Fibroblast of villous mesenchyme (primary cell): ENCODE data around the gene NDST3. TPM values are rescaled to one million over a fixed set of nuclear protein-coding genes. Genes with fewer than 3 reads are reported as not detected.

Experiments
- DNase-seq: peaks from one replicate; pipeline ENCODE4 v3.0.0-alpha.2; 2010; ENCODE audit warnings: low read depth
- H3K4me3 ChIP-seq: 2 replicates; pipeline ENCODE4 v1.5.1; 2011; ENCODE audit warnings: low read depth, mild to moderate bottlenecking, low read length
- total RNA-seq: library from RNA; depleted of rRNA; stranded (reverse); fragments of >200 nt; gene quantifications from 2 replicates; pipeline ENCODE4 v1.2.3, GENCODE V29; 2012
- TF ChIP-seq, protein P1 (sequence below): IDR thresholded peaks from 2 replicates; pipeline ENCODE4 v1.5.1; 2012; ENCODE audit warnings: low read depth, mild to moderate bottlenecking, low read length; ENCODE audit not compliant: insufficient read depth

The NDST3 gene
- total RNA-seq, 1 donor, result under 0.01 TPM

DNA sequence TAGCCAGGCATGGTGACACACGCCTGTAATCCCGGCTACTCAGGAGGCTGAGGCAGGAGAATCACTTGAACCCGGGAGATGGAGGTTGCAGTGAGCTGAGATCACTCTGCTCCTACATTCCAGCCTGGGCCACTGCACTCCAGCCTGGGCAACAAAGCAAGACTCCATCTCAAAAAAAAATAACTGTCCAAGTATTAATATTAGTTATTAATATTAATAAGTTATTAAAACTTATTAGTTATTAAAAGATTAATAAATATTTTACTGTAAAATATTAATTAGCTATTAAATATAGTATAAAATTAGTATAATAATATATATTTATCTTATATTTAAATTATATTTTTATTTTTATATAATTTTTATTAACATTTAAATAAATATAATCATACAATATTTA lies 19.5 kb upstream of the NDST3 start:
- no peak for DNase-seq
- no peak overlapping the region for H3K4me3 ChIP-seq
- TF ChIP-seq, protein P1, sequence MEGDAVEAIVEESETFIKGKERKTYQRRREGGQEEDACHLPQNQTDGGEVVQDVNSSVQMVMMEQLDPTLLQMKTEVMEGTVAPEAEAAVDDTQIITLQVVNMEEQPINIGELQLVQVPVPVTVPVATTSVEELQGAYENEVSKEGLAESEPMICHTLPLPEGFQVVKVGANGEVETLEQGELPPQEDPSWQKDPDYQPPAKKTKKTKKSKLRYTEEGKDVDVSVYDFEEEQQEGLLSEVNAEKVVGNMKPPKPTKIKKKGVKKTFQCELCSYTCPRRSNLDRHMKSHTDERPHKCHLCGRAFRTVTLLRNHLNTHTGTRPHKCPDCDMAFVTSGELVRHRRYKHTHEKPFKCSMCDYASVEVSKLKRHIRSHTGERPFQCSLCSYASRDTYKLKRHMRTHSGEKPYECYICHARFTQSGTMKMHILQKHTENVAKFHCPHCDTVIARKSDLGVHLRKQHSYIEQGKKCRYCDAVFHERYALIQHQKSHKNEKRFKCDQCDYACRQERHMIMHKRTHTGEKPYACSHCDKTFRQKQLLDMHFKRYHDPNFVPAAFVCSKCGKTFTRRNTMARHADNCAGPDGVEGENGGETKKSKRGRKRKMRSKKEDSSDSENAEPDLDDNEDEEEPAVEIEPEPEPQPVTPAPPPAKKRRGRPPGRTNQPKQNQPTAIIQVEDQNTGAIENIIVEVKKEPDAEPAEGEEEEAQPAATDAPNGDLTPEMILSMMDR, result no peak

DNA sequence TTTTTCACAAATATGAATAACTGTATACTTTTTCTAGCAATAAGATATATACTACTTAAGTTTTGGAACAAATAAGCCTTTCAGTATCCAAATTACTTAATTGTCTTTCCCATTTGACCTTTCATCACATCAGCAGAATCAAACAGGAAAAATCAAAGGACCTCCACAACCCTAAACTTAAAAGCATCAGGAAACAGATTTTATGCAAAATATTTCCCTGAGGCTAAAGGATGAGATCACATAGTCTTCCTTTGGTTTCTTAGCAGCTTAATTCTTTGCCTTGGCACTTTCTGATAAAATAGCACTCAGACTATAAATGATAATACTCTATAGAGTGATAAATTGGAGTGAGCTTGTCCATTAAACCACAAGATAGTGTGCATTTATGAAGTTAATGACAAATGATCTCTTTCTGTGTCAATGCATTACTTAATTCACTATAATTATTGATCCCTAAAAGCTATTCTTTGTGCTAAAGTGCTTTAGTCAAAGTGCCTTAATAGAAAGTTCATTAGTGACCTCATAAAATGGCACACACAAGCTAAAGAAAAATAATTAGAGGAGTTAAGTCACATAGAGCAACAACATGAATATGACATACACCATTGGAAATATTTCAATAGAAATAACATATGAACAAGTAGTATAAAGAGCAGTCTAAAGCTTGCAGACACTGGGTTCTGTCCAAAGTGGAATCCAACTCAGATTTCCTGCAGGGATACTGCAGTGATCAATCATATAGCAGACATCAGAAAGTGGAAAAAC lies 15.7 kb upstream of the NDST3 start:
- H3K4me3 ChIP-seq, result no peak overlapping the region
- DNase-seq, result no peak
- TF ChIP-seq, protein P1, result no peak

DNA sequence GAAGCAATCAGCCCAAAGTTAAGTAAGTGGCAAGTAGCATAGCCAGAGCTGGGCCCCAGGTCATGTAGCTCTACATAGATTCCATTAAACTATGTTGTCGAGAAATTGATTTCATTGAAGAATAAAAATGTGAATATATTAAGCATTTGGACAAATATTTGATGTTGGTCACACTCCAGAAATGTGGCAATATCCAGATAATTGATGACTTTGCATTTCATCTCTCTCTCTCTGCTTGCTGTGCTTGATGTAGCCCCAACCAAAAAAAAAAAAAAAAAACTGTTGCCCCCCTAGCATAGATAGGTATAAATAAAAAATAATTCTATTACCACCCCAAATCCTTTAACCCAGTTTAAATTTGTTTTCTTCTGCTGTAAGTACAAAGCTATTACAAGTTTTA lies 7.5 kb upstream of the NDST3 start:
- H3K4me3 ChIP-seq, result no peak overlapping the region
- DNase-seq, result no peak
- TF ChIP-seq, protein P1, result no peak

DNA sequence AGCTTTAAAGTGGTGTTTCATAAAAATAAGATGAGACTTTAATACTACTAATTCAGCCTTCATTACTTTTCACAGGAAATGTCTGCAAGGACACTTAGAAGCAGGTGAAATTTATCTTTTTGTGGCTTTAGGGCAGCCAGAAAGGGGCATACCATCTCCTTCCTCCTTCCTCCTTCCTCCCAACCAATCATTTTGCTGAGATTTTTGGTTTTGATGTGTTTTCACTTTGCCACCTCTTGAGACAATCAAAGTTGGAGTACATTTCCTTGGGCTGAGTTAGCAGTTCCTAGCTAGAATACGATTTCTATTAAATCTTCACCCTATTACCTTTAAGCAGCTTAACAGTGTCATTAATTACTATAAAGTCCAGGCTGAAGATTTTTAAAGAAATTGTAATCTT lies 5.1 kb upstream of the NDST3 start:
- no peak for DNase-seq
- H3K4me3 ChIP-seq, result no peak overlapping the region
- TF ChIP-seq, protein P1, result no peak

DNA sequence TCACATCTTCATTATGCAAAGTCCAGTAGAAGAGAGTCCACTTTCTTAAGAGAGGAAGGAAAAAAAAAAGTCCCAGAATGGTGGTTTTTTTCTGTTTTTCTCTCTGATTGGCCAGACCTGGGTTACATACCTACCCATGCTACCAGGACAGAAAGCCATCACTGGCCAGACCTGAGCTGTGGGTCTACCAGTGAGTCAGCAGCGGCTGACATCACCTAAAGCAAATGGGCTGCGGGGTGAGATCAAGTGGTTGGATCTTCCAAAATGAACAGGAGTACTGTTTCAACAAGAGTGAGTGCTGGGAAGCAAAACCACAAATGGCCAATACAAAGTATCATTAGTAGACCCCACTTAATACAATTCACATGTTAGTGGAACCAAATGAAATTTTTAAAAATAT lies 1.6 kb upstream of the NDST3 start:
- no peak overlapping the region for H3K4me3 ChIP-seq
- TF ChIP-seq, protein P1, result no peak
- peak; percentile 1 for DNase-seq

DNA sequence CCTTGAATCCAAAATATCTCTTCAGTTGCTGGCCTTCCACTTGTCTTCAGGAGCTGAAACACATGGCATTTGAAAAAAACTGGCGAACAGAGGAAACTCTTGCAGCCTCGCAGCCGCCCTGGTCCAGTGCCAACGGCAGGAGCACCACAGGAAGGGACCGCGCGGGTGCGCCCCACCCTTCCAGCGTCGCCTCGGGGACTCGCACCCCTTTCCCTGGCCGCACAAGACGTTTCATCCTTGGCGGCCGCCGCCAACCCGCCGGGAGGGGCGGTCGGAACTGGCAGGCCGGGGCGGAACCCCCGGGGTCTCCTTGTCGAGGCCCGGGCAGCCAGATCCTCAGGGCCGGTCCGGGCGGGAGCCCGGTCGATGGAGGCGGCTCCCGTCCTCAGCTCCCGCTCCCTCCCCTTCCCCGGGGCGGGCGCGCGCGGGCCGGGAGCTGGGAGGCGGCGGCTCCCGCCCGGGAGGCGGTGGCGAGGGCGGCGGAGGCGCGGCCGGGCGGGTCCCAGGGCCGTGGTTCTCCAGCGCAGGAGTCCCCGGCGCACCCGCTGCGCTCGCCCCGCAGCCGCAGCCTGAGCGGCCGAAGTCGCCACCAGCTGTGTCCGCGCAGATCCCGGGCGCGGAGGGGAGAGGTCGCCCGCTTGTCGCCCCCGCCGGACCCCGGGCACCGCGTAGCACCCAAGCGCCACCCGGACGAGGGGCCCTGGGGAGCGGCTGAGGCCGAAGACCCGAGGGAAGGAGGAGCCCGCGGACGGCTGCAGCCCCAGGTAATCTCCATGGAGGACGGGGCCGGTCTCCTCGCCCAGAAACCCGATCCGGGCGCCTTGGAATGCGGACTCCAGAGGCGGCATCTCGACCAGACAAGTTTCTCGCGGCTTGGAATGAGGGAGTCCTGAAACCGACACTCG lies 886 bp upstream of the NDST3 start:
- DNase-seq, result peak; percentile 14
- H3K4me3 ChIP-seq, result peak overlapping the region; percentile 57
- TF ChIP-seq, protein P1, result no peak
